ENCODE results near the gene GBA2.

DNA sequence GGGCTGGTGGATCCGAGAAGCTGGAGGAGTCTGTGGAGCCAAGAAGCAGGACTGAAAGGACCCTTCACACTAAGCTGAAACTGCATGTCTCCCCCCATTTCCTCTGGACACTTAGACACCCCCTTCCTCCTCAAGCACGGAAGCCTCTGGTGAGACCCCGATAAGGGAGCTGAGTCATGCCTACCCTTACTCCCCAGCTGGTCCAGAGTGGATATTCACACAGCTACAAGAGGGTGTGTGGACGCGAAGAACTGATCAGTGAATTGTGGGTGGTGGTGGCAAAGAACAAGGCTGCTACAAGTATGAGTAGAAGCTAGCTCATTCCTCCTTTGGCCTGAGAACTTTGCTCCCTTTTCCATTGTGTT lies 21.4 kb downstream of the GBA2 start:
- TF ChIP-seq CTCF (conservative IDR thresholded peaks at IDR 0.05 in 1 of 2, IDR thresholded peaks at IDR 0.05 in 1 of 2; ENCODE audit: extremely low read depth in 1 of 2, insufficient read depth in 1 of 2, low read depth in 1 of 2, low read length in 2 of 2) (no peak), EZH2 (IDR thresholded peaks at IDR 0.05; ENCODE audit: borderline replicate concordance, low read length) (no peak)

Measured in mammary epithelial cell (primary cell).